GM19328 (cell line): ENCODE results near the gene VEGFB.

Experiments used
- ATAC-seq: cut with Tn5 transposase; IDR thresholded peaks from one replicate; pipeline ENCODE4 v1.9.1; 2021; ENCODE audit warnings: mild to moderate bottlenecking, moderate library complexity; ENCODE audit not compliant: unreplicated experiment

Gene VEGFB

DNA sequence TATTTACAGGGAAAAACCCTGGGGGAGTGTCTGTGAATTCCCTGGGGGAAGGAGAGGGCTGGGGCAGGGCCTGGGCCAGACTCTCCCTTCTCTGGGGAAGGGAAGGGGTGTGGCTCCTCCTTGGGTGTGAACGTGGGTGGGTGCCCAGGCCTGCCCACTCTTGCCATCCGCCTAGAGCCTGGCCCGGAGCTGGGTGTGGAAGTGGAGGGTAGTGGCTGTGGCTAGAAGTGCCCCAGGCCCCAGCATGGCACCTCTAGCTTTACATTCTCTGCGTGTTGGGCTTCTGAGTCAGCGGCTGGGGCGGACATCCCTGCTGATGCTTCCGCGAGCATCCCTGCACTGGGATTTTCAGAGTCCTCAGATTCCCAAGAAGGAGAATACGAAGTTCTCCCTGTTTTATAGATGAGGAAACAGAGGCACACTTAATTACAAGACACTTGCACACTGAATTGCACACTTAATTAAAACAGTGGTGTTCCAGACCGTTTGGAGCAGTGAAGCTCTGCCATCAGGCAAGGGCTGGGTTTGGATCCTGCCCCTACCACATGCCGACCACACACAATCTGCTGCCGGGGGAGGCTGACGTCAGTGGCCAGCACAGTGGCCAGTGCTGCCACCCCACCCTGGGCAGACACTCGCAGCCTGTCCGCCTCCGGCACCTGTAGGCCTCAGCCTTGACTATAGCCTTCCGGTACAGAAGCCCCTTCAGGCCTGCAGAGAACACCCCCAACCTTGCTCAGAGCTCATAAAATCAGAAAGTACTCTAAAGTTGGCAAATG, 42.5 kb downstream of the VEGFB start:
- ATAC-seq: no peak

DNA sequence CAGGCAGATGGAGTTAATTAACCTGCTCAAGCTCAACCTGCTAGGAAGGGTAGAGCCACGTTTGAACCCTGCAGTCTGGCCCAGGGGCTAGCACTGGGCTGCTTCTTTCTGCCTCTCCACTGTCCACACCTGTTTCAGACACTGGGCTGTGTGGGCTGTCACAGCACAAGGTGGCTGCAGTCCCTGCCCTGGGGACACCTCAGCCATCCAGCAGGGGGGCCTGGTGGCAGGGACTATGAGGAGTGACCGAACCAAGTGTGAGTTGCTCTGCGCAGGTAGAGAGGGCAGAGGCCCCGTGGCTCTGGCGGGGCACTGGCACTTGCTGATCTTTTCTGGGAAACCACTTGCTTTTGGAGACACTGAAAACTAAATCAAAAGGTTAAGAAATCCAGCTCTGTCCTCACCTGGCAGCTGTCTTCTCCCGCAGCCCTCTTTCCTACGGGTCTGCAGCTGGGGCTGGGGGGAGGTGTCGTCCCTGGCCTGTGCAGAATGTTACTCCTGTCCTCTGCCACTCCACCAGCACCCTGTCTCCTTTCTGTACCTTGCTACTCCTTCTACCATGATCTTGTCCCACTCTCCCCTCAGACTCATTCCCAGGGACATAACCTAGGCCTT, 44.3 kb downstream of the VEGFB start:
- no peak for ATAC-seq

GRCh38 chr11:64281957-64282770, 47.8 kb downstream of the VEGFB start:
- no peak for ATAC-seq

GRCh38 chr11:64283092-64283491, 48.7 kb downstream of the VEGFB start:
- no peak for ATAC-seq

DNA sequence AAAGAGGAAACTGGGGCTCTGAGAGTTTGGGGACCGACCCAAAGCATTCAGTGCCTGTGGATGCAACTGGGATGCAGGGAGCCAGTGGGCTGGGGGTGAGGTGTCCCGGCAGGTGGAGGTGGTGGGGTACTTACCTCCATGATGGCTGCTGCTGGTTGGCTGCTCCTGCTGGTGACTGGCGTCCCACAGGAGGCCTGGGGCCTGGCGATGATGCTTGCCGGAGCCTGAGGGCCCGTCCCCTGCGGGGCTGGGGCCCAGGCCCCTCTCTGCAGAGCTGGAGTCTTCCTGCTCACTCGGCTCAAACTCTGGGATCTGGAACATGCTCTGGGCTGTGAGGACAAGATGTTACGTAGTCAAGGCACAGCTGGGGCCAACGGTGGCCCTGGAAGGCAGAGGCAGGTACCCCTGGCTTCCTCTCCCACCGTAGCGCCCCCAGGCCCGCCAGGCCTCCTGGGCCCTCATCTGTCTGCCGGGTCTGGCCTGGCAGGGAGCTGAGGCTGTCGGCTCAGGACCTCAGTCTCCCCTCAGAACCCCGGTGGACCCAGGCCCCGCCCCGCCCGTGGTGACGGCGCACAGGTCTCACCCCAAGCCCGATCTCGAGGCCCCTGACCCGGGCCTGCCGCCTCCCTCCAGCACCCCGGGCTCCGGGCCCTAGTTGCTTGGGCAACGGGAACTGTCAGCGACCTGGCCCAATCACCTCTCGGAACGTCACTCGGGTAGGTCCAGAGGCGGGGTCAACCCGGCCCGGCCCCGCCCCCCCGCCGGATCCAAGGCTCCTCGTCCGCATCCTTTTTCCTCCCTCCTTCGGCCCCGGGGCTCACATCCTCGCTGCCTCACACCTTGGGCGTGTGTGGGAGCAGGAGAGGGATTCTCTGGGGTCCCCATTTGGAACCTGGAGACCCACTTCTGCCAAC, 49.9 kb downstream of the VEGFB start, which contains the start of gene BAD:
TSS of gene BAD (minus strand) at position 618 of the 914 bp plus-strand sequence. CDS start at position 321, 297 bp downstream.
- ATAC-seq: peak; percentile 73

GRCh38 chr11:64284962-64285884, 50.8 kb downstream of the VEGFB start, which contains the start of gene GPR137:
GPR137 (plus strand) TSS chr11:64285848; CDS start chr11:64286525, 677 bp downstream.
- ATAC-seq: peak; percentile 53

DNA sequence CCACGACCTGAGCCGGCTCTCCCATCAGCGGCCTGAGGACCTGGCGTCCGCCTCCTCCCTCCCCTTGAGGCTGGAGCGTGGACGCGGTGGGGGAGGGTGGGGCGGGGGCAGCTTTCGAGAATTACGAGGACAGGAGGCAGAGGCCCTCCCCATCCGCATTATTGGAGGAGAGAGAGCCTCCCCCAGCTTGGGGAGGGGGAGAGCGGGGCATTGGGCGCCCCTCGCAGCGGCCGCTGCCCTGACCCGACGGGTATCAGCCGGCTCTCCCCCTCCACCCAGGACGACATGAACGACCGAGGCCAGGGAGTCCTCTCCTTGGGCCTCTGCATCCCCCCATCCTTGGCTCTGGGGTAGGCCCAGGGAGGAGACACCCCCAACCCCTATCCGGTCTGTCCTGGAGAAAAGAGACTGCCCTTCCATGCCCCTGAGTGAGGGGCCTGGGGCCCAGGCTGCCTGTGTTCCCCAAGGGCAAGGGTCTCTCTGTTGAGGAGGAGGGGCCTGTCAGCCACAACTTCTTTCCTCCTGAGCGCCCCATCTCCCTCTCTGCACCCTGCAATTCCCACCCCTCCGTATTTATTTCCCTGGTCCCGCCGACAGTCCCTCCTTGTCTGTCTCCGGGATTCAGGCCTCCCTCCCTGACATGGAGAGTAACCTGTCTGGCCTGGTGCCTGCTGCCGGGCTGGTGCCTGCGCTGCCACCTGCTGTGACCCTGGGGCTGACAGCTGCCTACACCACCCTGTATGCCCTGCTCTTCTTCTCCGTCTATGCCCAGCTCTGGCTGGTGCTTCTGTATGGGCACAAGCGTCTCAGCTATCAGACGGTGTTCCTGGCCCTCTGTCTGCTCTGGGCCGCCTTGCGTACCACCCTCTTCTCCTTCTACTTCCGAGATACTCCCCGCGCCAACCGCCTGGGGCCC, 51.8 kb downstream of the VEGFB start:
- ATAC-seq: no peak

DNA sequence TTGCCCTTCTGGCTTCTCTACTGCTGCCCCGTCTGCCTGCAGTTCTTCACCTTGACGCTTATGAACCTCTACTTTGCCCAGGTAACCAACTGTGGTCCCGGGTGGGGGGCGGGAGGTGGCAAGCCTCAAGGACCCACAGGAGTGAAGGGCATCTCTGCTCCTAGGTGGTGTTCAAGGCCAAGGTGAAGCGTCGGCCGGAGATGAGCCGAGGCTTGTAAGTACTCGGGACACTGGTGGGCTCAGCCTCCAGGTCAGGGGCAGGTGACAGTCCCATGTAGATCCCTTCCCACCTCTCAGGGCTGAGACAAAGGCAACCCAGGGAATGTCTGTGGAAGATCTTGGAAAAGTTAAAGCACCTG, 52.4 kb downstream of the VEGFB start:
- no peak for ATAC-seq

- ATAC-seq: no peak
Observed at GRCh38 chr11:64287676-64288352, 53.4 kb downstream of the VEGFB start.

DNA sequence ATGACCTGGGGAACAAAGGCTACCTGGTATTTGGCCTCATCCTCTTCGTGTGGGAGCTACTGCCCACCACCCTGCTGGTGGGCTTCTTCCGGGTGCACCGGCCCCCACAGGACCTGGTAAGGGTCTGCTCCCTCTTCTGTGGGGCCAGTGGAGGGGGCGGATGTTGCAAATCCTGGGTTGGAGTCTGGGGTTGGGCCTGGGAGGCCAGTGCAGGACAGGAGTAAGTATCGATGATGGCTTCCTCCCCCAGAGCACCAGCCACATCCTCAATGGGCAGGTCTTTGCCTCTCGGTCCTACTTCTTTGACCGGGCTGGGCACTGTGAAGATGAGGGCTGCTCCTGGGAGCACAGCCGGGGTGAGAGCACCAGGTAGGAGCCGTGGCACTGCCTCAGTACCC, 54.0 kb downstream of the VEGFB start:
- no peak for ATAC-seq
